ENCODE measurements around the gene TPM4.
"Not testable (repeated sequence)": the region's sequence is repeated elsewhere in the genome, so short reads cannot be mapped to it uniquely, and the experiment has no call there.

The TPM4 gene

GRCh38 chr19:16099314-16099965 is 23.1 kb downstream of the TPM4 start:
- not testable (repeated sequence) for DNase-seq

- DNase-seq = no peak
These were observed 24.2 kb downstream of the TPM4 start for GRCh38 chr19:16100524-16100923.

GRCh38 chr19:16104722-16105121 is 28.4 kb downstream of the TPM4 start:
- no peak for DNase-seq

GRCh38 chr19:16106121-16106520 is 29.8 kb downstream of the TPM4 start:
- no peak for DNase-seq

GRCh38 chr19:16111160-16111908 is 35.0 kb downstream of the TPM4 start, which contains the start of gene RAB8A:
RAB8A (plus strand) TSS chr19:16111889; CDS start chr19:16111902, 13 bp downstream.
- DNase-seq = peak; percentile 100

GRCh38 chr19:16111909-16112752 is 35.8 kb downstream of the TPM4 start:
- DNase-seq = no peak

GRCh38 chr19:16112778-16113177 is 36.5 kb downstream of the TPM4 start:
- DNase-seq = no peak

- DNase-seq = no peak
These were observed 37.4 kb downstream of the TPM4 start for GRCh38 chr19:16113727-16114126.

GRCh38 chr19:16115301-16116039 is 39.2 kb downstream of the TPM4 start:
- DNase-seq = no peak

GRCh38 chr19:16116067-16116466 is 39.8 kb downstream of the TPM4 start:
- DNase-seq = no peak

- DNase-seq = no peak
These were observed 41.3 kb downstream of the TPM4 start for GRCh38 chr19:16117594-16118033.

GRCh38 chr19:16118489-16119033 is 42.3 kb downstream of the TPM4 start:
- DNase-seq = peak; percentile 46 to 48

- peak in 1 of 2 donors; percentile 26 for DNase-seq
These were observed 43.0 kb downstream of the TPM4 start for GRCh38 chr19:16119075-16119857.

GRCh38 chr19:16121141-16121540 is 44.8 kb downstream of the TPM4 start:
- no peak for DNase-seq

GRCh38 chr19:16121967-16122366 is 45.7 kb downstream of the TPM4 start:
- no peak for DNase-seq

GRCh38 chr19:16124953-16125352 is 48.7 kb downstream of the TPM4 start:
- DNase-seq = no peak

GRCh38 chr19:16125737-16126495 is 49.6 kb downstream of the TPM4 start:
- DNase-seq = no peak

GRCh38 chr19:16127080-16127479 is 50.8 kb downstream of the TPM4 start:
- DNase-seq = no peak

GRCh38 chr19:16127776-16128371 is 51.6 kb downstream of the TPM4 start:
- DNase-seq = no peak

GRCh38 chr19:16131648-16132047 is 55.4 kb downstream of the TPM4 start:
- no peak for DNase-seq

Measured in stimulated activated CD4-positive, alpha-beta T cell treated with anti-CD3 and anti-CD28 coated beads, Interleukin-2, amount 100 ng/mL, for 48 hours (primary cell).